IMR-90 (cell line): ENCODE results near the gene BTF3L4. TPM values are rescaled to one million over a fixed set of nuclear protein-coding genes. Genes with fewer than 3 reads are reported as not detected.
"Not testable (repeated sequence)": the region's sequence is repeated elsewhere in the genome, so short reads cannot be mapped to it uniquely, and the experiment has no call there.

Experiments used
- ATAC-seq: fragments of 200-7000 bp; cut with Tn5 transposase; 2 replicates; pipeline ENCODE4 v1.9.1; 2020; ENCODE audit warnings: low read depth, mild to moderate bottlenecking, moderate library complexity
- BruUV-seq: library from RNA; stranded (reverse); fragments of 400-500 nt; replicated peaks from 2 replicates; lab custom pipeline; 2021; lab: Mats Ljungman, UMichigan
- CTCF ChIA-PET: fragments of 300-600 bp; formaldehyde crosslinking; extraction: SDS; loops from one replicate; lab custom pipeline; 2021; ENCODE audit warnings: antibody characterized with exemption; lab: Yijun Ruan, JAX
- POLR2A ChIA-PET: fragments of 300-600 bp; sonication (Branson Sonifier 250); formaldehyde crosslinking; loops from one replicate; lab custom pipeline; 2022; ENCODE audit warnings: antibody characterized with exemption; ENCODE audit not compliant: unreplicated experiment; lab: Charles Lee
- DNase-seq: peaks from one replicate; pipeline ENCODE4 v3.0.0; 2013
- H2AFZ ChIP-seq: replicated peaks from 2 replicates; pipeline ENCODE3; 2013; ENCODE audit warnings: low read length, mild to moderate bottlenecking; ENCODE audit not compliant: poor library complexity
- H2AK5ac ChIP-seq: 2 replicates; pipeline ENCODE4 v1.6.1; 2013; ENCODE audit warnings: low read depth, low read length, inconsistent platforms
- H2AK9ac ChIP-seq: replicated peaks from 2 replicates; pipeline ENCODE3; 2013; ENCODE audit warnings: mild to moderate bottlenecking, low read depth, low read length, moderate library complexity; ENCODE audit not compliant: poor library complexity
- H2BK120ac ChIP-seq: 2 replicates; pipeline ENCODE4 v1.6.1; 2013; ENCODE audit warnings: low read depth, low read length, inconsistent platforms
- H2BK15ac ChIP-seq: 3 replicates; pipeline ENCODE4 v1.6.1; 2013; ENCODE audit warnings: low read depth, low read length, inconsistent platforms
- H2BK20ac ChIP-seq: 2 replicates; pipeline ENCODE4 v1.6.1; 2013; ENCODE audit warnings: low read depth, mild to moderate bottlenecking, inconsistent platforms, low read length, moderate library complexity
- H2BK5ac ChIP-seq: 2 replicates; pipeline ENCODE4 v1.6.1; 2013; ENCODE audit warnings: mild to moderate bottlenecking, low read depth, low read length, inconsistent platforms; ENCODE audit not compliant: poor library complexity, severe bottlenecking
- H3K14ac ChIP-seq: replicated peaks from 2 replicates; pipeline ENCODE4 v1.6.1; 2013; ENCODE audit warnings: low read depth, low read length, inconsistent platforms
- H3K18ac ChIP-seq: 2 replicates; pipeline ENCODE4 v1.6.1; 2013; ENCODE audit warnings: low read depth, low read length, control low read depth
- H3K23ac ChIP-seq: 2 replicates; pipeline ENCODE4 v1.6.1; 2013; ENCODE audit warnings: low read depth, low read length, inconsistent platforms
- H3K27ac ChIP-seq: 2 replicates; pipeline ENCODE4 v1.5.1; 2013; ENCODE audit warnings: mild to moderate bottlenecking, control low read depth, low read length; ENCODE audit not compliant: insufficient read depth
- H3K27me3 ChIP-seq: 2 replicates; pipeline ENCODE4 v1.6.1; 2013; ENCODE audit warnings: low read length; ENCODE audit not compliant: control insufficient read depth, insufficient read depth
- H3K36me3 ChIP-seq: 2 replicates; pipeline ENCODE4 v1.6.1; 2013; ENCODE audit warnings: low read length, mixed read lengths; ENCODE audit not compliant: control insufficient read depth, insufficient read depth
- H3K4ac ChIP-seq: 2 replicates; pipeline ENCODE4 v1.6.1; 2013; ENCODE audit warnings: low read depth, low read length, inconsistent platforms
- H3K4me1 ChIP-seq: 2 replicates; pipeline ENCODE4 v1.6.1; 2013; ENCODE audit warnings: low read length, mixed read lengths; ENCODE audit not compliant: control insufficient read depth, insufficient read depth
- H3K4me2 ChIP-seq: 2 replicates; pipeline ENCODE4 v1.6.1; 2013; ENCODE audit warnings: low read depth, mild to moderate bottlenecking, control low read depth, low read length, moderate library complexity
- H3K4me3 ChIP-seq: 2 replicates; pipeline ENCODE4 v1.5.1; 2013; ENCODE audit warnings: low read depth, mild to moderate bottlenecking, control low read depth, low read length, moderate library complexity; ENCODE audit not compliant: insufficient read depth
- H3K56ac ChIP-seq: 2 replicates; pipeline ENCODE4 v1.6.1; 2013; ENCODE audit warnings: low read length, inconsistent platforms; ENCODE audit not compliant: insufficient read depth; ENCODE audit errors: extremely low read depth
- H3K79me1 ChIP-seq, 2 experiments: 2 replicates each; pipeline ENCODE4 v1.6.1; 2013; ENCODE audit warnings: low read length in 2 of 2, inconsistent platforms in 1 of 2, low read depth in 1 of 2
- H3K9ac ChIP-seq: 2 replicates; pipeline ENCODE4 v1.6.1; 2013; ENCODE audit warnings: low read depth, low read length, control low read depth
- H3K9me1 ChIP-seq: 2 replicates; pipeline ENCODE4 v1.6.1; 2013; ENCODE audit warnings: low read length, inconsistent platforms; ENCODE audit not compliant: insufficient read depth
- H3K9me3 ChIP-seq: 2 replicates; pipeline ENCODE4 v1.6.1; 2013; ENCODE audit warnings: low read length; ENCODE audit not compliant: control insufficient read depth, insufficient read depth
- H4K20me1 ChIP-seq: 2 replicates; pipeline ENCODE4 v1.6.1; 2013; ENCODE audit warnings: low read length, inconsistent platforms; ENCODE audit not compliant: insufficient read depth
- H4K5ac ChIP-seq: 2 replicates; pipeline ENCODE4 v1.6.1; 2013; ENCODE audit warnings: mild to moderate bottlenecking, low read depth, low read length, control low read depth
- H4K8ac ChIP-seq, 2 experiments: 2 replicates each; pipeline ENCODE4 v1.6.1; 2013; ENCODE audit warnings: low read depth in 2 of 2, low read length in 2 of 2, control low read depth in 1 of 2, inconsistent platforms in 1 of 2
- H4K91ac ChIP-seq: 2 replicates; pipeline ENCODE4 v1.6.1; 2013; ENCODE audit warnings: low read depth, low read length, inconsistent platforms; ENCODE audit not compliant: insufficient read depth
- BHLHE40 ChIP-seq: fragments of 150-350 bp; IDR thresholded peaks from 2 replicates; pipeline ENCODE4 v1.6.1; 2016; ENCODE audit warnings: mild to moderate bottlenecking, low read depth, low read length
- RAD21 ChIP-seq: IDR thresholded peaks from 2 replicates; pipeline ENCODE4 v1.6.1; 2012; ENCODE audit warnings: low read length, improper control_type of control experiment
- WGBS, 2 experiments: methylation state at CpG; one replicate each; pipeline versions ENCODE4 v1.1.5 to v1.1.7; 2013; ENCODE audit warnings: missing lambda C conversion rate in 2 of 2; ENCODE audit not compliant: insufficient read length in 1 of 2; ENCODE audit errors: extremely low coverage in 2 of 2; 5-methylcytosine and 5-hydroxymethylcytosine counted together
- dilution Hi-C: fragments of 300-500 bp; cut with HindIII; formaldehyde crosslinking; loops from one replicate; pipeline ENCODE4 v1.14.3; 2018; ENCODE audit warnings: low sequenced_read_pairs; ENCODE audit not compliant: unreplicated experiment
- in situ Hi-C: fragments of 300-500 bp; cut with MboI; formaldehyde crosslinking; loops from 3 replicates; pipeline ENCODE4 v1.14.3; 2019; ENCODE audit warnings: low sequenced_read_pairs, inconsistent platforms, mixed read lengths
- intact Hi-C: fragments of 100-400 bp; cut with micrococcal nuclease; formaldehyde crosslinking; loops from 2 replicates; pipeline ENCODE4 v1.10.0; 2022
- polyA plus RNA-seq, 3 experiments: library from polyadenylated mRNA; depleted of rRNA; stranded (reverse); fragments of >200 nt; gene quantifications; 2 replicates each; pipeline ENCODE4 v1.2.3, GENCODE V29; 2012; ENCODE audit warnings: low replicate concordance in 1 of 3
- total RNA-seq: library from RNA; depleted of rRNA; stranded (reverse); fragments of >200 nt; gene quantifications from 2 replicates; pipeline ENCODE4 v1.2.3, GENCODE V29; 2012

BTF3L4 gene
- total and polyA plus RNA-seq, 2 of the 4 experiments (the other 2 are of a cell fraction) = 34.5 to 41.2 TPM

GRCh38 chr1:52028328-52028727, 27.8 kb upstream of the BTF3L4 start:
- Histone ChIP-seq H4K91ac (no peak overlapping the region), H3K4me3 (no peak overlapping the region), H3K27me3 (no peaks in the 10 kb centered on the region), H3K9me3 (no peaks in the 10 kb centered on the region), H3K4me2 (no peak overlapping the region), H3K36me3 (peaks cover 13% of the 10 kb centered on the region), H2BK120ac (no peak overlapping the region), H2BK20ac (no peak overlapping the region), H2BK5ac (no peak overlapping the region), H4K20me1 (peaks cover 16% of the 10 kb centered on the region), H3K9me1 (peaks cover 6% of the 10 kb centered on the region; the same call in 1 of the 2 replicates), H3K23ac (no peak overlapping the region), H2AK5ac (no peak overlapping the region), H3K56ac (no peak overlapping the region), H3K79me1 (peaks cover 23 to 38% of the 10 kb centered on the region in 2 experiments), H3K4ac (no peak overlapping the region), H3K4me1 (peaks cover 6% of the 10 kb centered on the region), H2AK9ac (no peak overlapping the region), H4K8ac (no peak overlapping the region), H3K9ac (no peak overlapping the region), H4K5ac (no peak overlapping the region), H3K14ac (no peak overlapping the region), H3K27ac (no peak overlapping the region), H2BK15ac (no peak overlapping the region), H2AFZ (no peak overlapping the region), H3K18ac (no peak overlapping the region)
- no peak for DNase-seq
- no peak for ATAC-seq
- no CpG with 5 or more reads among the region's 1 CpG for whole genome bisulfite sequencing, 2 experiments
- CTCF ChIA-PET = no interaction called here
- POLR2A ChIA-PET = no interaction called here
- in situ Hi-C loops (no loop called here), intact Hi-C loops (no loop called here), dilution Hi-C loops (no loop called here)
- no TSS peak for BruUV-seq
- TF ChIP-seq BHLHE40 (no peak), RAD21 (no peak)

- H3K18ac ChIP-seq, H3K4me3 ChIP-seq, CTCF ChIA-PET, H3K27ac ChIP-seq, H3K56ac ChIP-seq, H3K9ac ChIP-seq, H3K14ac ChIP-seq, H2BK15ac ChIP-seq, H3K4ac ChIP-seq, H2AFZ ChIP-seq, H2AK9ac ChIP-seq, H2BK20ac ChIP-seq, ATAC-seq, dilution Hi-C loops, H3K4me2 ChIP-seq, H3K9me1 ChIP-seq, H2AK5ac ChIP-seq, H2BK5ac ChIP-seq, H3K27me3 ChIP-seq, H3K4me1 ChIP-seq, H4K91ac ChIP-seq, H3K9me3 ChIP-seq, H4K5ac ChIP-seq, H3K36me3 ChIP-seq, BruUV-seq, H2BK120ac ChIP-seq, in situ Hi-C loops, DNase-seq, H3K23ac ChIP-seq, intact Hi-C loops, H4K8ac ChIP-seq: not testable (repeated sequence)
- Histone ChIP-seq H4K20me1 (peaks cover 18% of the 10 kb centered on the region), H3K79me1 (peaks cover 23 to 40% of the 10 kb centered on the region in 2 experiments)
- no CpG with 5 or more reads among the region's 5 CpGs for WGBS, 2 experiments
- POLR2A ChIA-PET = interaction anchor here (0.5 kb wide), 1 partner anchor 186 kb away, joined by 4 read pairs; no protein-coding TSS in a partner anchor
These were observed 27.3 kb upstream of the BTF3L4 start for GRCh38 chr1:52028839-52029238.
